DND-41 (cell line): Measurements from ENCODE around the gene SRRT.

Source experiments
- ATAC-seq: fragments of 200-7000 bp; cut with Tn5 transposase; 3 replicates; pipeline ENCODE4 v1.9.1; 2021; ENCODE audit warnings: low read depth; ENCODE audit not compliant: insufficient read depth
- DNase-seq: peaks from one replicate; pipeline ENCODE4 v3.0.0-alpha.2; 2020
- H2AFZ ChIP-seq: 2 replicates; pipeline ENCODE4 v1.6.0; 2012; ENCODE audit warnings: low read depth, low read length
- H3K27ac ChIP-seq: 2 replicates; pipeline ENCODE4 v1.5.1; 2012; ENCODE audit warnings: low read length, inconsistent platforms
- H3K27me3 ChIP-seq: fragments of 200-600 bp; sonication (generic); 2 replicates; pipeline ENCODE4 v1.6.0; 2012; ENCODE audit warnings: low read length, mild to moderate bottlenecking, inconsistent platforms; ENCODE audit not compliant: insufficient read depth, poor library complexity
- H3K36me3 ChIP-seq: 2 replicates; pipeline ENCODE4 v1.5.1; 2012; ENCODE audit warnings: low read length, inconsistent platforms; ENCODE audit not compliant: insufficient read depth
- H3K4me1 ChIP-seq: 2 replicates; pipeline ENCODE4 v1.5.1; 2012; ENCODE audit warnings: mild to moderate bottlenecking, low read length; ENCODE audit not compliant: insufficient read depth
- H3K4me2 ChIP-seq: 2 replicates; pipeline ENCODE4 v1.6.0; 2012; ENCODE audit warnings: mild to moderate bottlenecking, moderate library complexity, low read length, inconsistent platforms; ENCODE audit not compliant: insufficient read depth
- H3K4me3 ChIP-seq, 2 experiments: fragments of 200-600 bp in 1 of 2; shearing (Covaris generic) in 1 of 2; 2 replicates each; pipeline ENCODE4 v1.5.1; 2012 to 2016; ENCODE audit warnings: inconsistent platforms in 2 of 2, low read length in 2 of 2, mild to moderate bottlenecking in 2 of 2, low read depth in 1 of 2, moderate library complexity in 1 of 2
- H3K79me2 ChIP-seq: 2 replicates; pipeline ENCODE4 v1.6.0; 2012; ENCODE audit warnings: low read length, inconsistent platforms; ENCODE audit not compliant: insufficient read depth
- H3K9ac ChIP-seq: 2 replicates; pipeline ENCODE4 v1.6.0; 2012; ENCODE audit warnings: low read depth, mild to moderate bottlenecking, inconsistent platforms, low read length, moderate library complexity
- H3K9me3 ChIP-seq: 2 replicates; pipeline ENCODE4 v1.5.1; 2012; ENCODE audit warnings: low read length, moderate library complexity, mild to moderate bottlenecking, inconsistent platforms; ENCODE audit not compliant: insufficient read depth, severe bottlenecking
- H4K20me1 ChIP-seq: 2 replicates; pipeline ENCODE4 v1.6.0; 2012; ENCODE audit warnings: low read length; ENCODE audit not compliant: insufficient read depth
- EZH2 ChIP-seq: IDR thresholded peaks from 3 replicates; pipeline ENCODE4 v1.6.1; 2012; ENCODE audit warnings: borderline replicate concordance, low read depth, mild to moderate bottlenecking, moderate library complexity, low read length, inconsistent platforms; ENCODE audit not compliant: severe bottlenecking
- TF ChIP-seq, protein P1 (sequence below): IDR thresholded peaks from 2 replicates; pipeline ENCODE4 v1.5.1; 2012; ENCODE audit warnings: borderline replicate concordance, low read length, moderate library complexity, mild to moderate bottlenecking; ENCODE audit not compliant: poor library complexity, severe bottlenecking; ENCODE audit errors: extremely low read depth

SRRT gene

GRCh38 chr7:100826514-100827329, 48.2 kb upstream of the SRRT start:
- no peak overlapping the region for H3K4me2 ChIP-seq
- TF ChIP-seq, protein P1, sequence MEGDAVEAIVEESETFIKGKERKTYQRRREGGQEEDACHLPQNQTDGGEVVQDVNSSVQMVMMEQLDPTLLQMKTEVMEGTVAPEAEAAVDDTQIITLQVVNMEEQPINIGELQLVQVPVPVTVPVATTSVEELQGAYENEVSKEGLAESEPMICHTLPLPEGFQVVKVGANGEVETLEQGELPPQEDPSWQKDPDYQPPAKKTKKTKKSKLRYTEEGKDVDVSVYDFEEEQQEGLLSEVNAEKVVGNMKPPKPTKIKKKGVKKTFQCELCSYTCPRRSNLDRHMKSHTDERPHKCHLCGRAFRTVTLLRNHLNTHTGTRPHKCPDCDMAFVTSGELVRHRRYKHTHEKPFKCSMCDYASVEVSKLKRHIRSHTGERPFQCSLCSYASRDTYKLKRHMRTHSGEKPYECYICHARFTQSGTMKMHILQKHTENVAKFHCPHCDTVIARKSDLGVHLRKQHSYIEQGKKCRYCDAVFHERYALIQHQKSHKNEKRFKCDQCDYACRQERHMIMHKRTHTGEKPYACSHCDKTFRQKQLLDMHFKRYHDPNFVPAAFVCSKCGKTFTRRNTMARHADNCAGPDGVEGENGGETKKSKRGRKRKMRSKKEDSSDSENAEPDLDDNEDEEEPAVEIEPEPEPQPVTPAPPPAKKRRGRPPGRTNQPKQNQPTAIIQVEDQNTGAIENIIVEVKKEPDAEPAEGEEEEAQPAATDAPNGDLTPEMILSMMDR: no peak
- no peak for TF ChIP-seq EZH2
- no peaks in the 10 kb centered on the region for H4K20me1 ChIP-seq
- no peak overlapping the region for H3K4me3 ChIP-seq
- no peak for DNase-seq
- no peaks in the 10 kb centered on the region for H3K27me3 ChIP-seq
- H3K27ac ChIP-seq: no peak overlapping the region
- H3K9me3 ChIP-seq: no peaks in the 10 kb centered on the region
- H2AFZ ChIP-seq: no peak overlapping the region
- no peaks in the 10 kb centered on the region for H3K4me1 ChIP-seq
- ATAC-seq: no peak
- H3K36me3 ChIP-seq: no peaks in the 10 kb centered on the region
- H3K9ac ChIP-seq: no peak overlapping the region
- no peaks in the 10 kb centered on the region for H3K79me2 ChIP-seq

DNA sequence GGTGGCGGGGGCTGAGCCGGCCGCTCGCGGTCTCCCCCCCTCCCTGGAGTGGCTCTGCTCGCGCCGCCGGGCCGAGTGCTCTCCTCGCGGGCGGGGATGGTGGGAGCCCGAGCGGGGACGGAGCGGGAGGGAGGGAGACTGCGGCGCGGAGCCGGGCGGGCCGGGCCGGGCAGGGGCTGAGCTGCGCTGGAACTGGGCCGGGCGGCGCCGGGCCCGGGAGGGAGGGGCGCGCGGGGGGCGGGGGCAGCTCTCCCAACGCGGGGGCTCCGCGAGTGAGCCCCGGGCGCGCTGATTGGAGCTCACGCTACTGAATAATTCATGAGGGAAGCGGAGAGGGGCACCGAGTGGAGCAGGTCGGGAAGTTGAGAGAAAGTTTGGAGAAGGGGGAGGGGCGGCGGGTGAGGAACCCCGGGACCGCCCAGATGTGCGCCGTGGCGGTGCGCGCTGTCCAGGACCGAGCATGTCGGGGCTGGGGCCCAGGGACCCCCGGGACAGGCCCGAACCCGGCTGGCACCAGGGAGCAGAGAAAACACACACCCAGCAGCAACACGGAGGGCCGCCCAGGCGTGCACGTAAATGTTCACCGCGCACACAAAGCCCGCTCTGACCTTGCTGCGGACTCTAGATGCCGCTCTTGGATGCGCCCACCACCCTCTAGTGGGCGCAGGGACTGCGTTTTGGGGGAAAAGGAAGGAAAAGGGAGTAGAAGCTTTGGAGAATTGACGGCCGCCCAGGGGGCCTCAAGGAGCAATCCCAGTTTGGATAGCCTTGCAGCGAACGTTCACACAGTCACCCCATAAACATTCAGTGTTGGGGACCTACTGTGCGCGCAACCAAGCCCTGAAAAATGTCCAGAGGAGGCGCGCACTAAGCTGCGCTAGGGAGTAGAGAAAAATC, 47.3 kb upstream of the SRRT start, which contains the start of gene EPHB4:
EPHB4 (minus strand) TSS at position 194 of the 897 bp plus-strand sequence. CDS start 493 bp downstream, outside the sequence.
- Histone ChIP-seq H4K20me1 (no peaks in the 10 kb centered on the region), H3K9ac (no peak within 1 kb of the TSS), H3K79me2 (no peaks in the 10 kb centered on the region), H3K9me3 (no peaks in the 10 kb centered on the region), H3K4me3 (no peak within 1 kb of the TSS), H3K4me1 (no peaks in the 10 kb centered on the region), H3K36me3 (no peaks in the 10 kb centered on the region), H3K27ac (no peak within 1 kb of the TSS), H3K27me3 (no peaks in the 10 kb centered on the region), H3K4me2 (no peak within 1 kb of the TSS), H2AFZ (no peak within 1 kb of the TSS)
- no peak for TF ChIP-seq EZH2
- TF ChIP-seq, protein P1: no peak
- ATAC-seq (no peak), DNase-seq (no peak)

DNA sequence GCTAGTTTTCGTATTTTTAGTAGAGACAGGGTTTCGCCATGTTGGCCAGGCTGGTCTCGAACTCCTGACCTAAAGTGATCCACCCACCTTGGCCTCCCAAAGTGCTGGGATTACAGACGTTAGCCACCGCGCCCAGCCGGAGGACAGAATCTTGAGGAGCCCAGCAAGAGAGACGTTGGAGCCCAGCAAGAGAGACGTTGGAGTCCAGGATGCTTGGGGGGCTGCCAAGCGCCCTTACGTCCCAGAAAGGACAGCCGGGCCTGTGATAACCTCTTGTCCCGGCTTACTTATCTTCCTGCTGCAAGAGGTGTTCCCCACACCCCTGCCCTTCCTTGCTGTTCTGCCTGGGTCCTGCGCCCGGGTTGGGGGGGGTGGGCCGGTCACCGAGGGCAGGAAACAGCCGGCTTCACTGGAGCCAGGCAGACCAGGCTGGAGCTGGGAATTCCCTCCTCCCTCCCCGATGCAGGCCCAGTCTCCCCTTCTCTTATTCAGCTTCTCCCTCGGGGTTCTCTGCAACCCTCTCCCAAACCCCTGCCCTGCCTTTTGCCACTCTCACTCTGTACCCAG, 45.7 kb upstream of the SRRT start:
- TF ChIP-seq, protein P1: no peak
- TF ChIP-seq EZH2: no peak
- H3K9me3 ChIP-seq: no peaks in the 10 kb centered on the region
- H2AFZ ChIP-seq: no peak overlapping the region
- no peaks in the 10 kb centered on the region for H3K79me2 ChIP-seq
- no peak overlapping the region for H3K27ac ChIP-seq
- H3K4me3 ChIP-seq: no peak overlapping the region
- no peak overlapping the region for H3K9ac ChIP-seq
- H4K20me1 ChIP-seq: no peaks in the 10 kb centered on the region
- H3K36me3 ChIP-seq: no peaks in the 10 kb centered on the region
- no peak overlapping the region for H3K4me2 ChIP-seq
- H3K27me3 ChIP-seq: no peaks in the 10 kb centered on the region
- H3K4me1 ChIP-seq: no peaks in the 10 kb centered on the region
- ATAC-seq: no peak
- DNase-seq: no peak
